Effector memory CD4-positive, alpha-beta T cell (primary cell): ENCODE results near the gene SPCS1.
"Not testable (repeated sequence)": the region's sequence is repeated elsewhere in the genome, so short reads cannot be mapped to it uniquely, and the experiment has no call there.

Source experiments
- DNase-seq, 3 donors: peaks; one replicate each; pipeline ENCODE4 v3.0.0-alpha.2; 2020
- H3K27ac ChIP-seq: 2 replicates; pipeline ENCODE4 v1.7.0; 2013; ENCODE audit warnings: mild to moderate bottlenecking, low read length, moderate library complexity; ENCODE audit not compliant: insufficient read depth, poor library complexity, severe bottlenecking
- H3K27me3 ChIP-seq: replicated peaks from 2 replicates; pipeline ENCODE4 v1.7.0; 2013; ENCODE audit warnings: mild to moderate bottlenecking, low read length; ENCODE audit not compliant: insufficient read depth, control insufficient read depth, poor library complexity, severe bottlenecking
- H3K36me3 ChIP-seq: 2 replicates; pipeline ENCODE4 v1.7.0; 2013; ENCODE audit warnings: mild to moderate bottlenecking, low read length, moderate library complexity; ENCODE audit not compliant: control insufficient read depth, insufficient read depth
- H3K4me1 ChIP-seq: 2 replicates; pipeline ENCODE4 v1.7.0; 2013; ENCODE audit warnings: low read length, mild to moderate bottlenecking; ENCODE audit not compliant: control insufficient read depth, insufficient read depth, poor library complexity, severe bottlenecking
- H3K4me3 ChIP-seq: 2 replicates; pipeline ENCODE4 v1.7.0; 2013; ENCODE audit warnings: low read length, low read depth, mild to moderate bottlenecking; ENCODE audit not compliant: insufficient read depth, poor library complexity, severe bottlenecking
- H3K9me3 ChIP-seq: 2 replicates; pipeline ENCODE4 v1.7.0; 2013; ENCODE audit warnings: mild to moderate bottlenecking, low read length, moderate library complexity; ENCODE audit not compliant: control insufficient read depth

The SPCS1 gene

DNA sequence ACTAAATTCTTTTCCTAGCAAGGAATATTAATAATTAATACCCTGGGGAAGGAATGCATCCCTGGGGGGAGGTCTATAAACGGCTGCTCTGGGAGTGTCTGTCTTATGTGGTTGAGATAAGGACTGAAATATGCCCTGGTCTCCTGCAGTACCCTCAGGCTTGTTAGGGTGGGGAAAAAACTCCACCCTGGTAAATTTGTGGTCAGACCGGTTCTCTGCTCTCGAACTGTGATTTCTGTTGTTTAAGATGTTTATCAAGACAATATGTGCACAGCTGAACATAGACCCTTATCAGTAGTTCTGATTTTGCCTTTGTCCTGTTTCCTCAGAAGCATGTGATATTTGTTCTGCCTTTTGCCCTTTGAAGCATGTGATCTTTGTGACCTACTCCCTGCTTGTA is 22.8 kb downstream of the SPCS1 start:
- peaks cover 22% of the 10 kb centered on the region for H3K36me3 ChIP-seq
- not testable (repeated sequence) for H3K27ac ChIP-seq, H3K4me1 ChIP-seq, H3K9me3 ChIP-seq, DNase-seq, H3K27me3 ChIP-seq, H3K4me3 ChIP-seq

DNA sequence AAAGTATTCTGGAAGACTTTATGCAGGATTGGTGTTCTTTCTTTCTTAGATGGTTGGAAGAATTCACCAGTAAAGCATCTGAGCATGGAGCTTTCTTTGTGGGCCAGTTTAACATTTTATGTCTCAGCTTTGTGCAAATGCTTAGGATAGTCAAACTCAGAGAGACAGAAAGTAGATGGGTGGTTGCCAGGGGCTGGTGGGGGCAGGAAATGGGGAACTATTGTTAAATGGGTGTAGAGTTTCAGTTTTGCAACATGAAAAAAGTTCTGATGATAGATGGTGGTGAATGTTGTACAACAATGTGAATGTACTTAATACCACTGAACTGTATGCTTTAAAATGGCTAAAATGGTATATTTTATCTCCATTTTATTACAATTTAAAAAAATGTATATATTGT is 24.8 kb downstream of the SPCS1 start:
- Histone ChIP-seq H3K27me3 (no peaks in the 10 kb centered on the region), H3K4me1 (no peaks in the 10 kb centered on the region), H3K9me3 (no peaks in the 10 kb centered on the region), H3K27ac (no peak overlapping the region), H3K36me3 (peaks cover 27% of the 10 kb centered on the region), H3K4me3 (no peak overlapping the region)
- no peak for DNase-seq

DNA sequence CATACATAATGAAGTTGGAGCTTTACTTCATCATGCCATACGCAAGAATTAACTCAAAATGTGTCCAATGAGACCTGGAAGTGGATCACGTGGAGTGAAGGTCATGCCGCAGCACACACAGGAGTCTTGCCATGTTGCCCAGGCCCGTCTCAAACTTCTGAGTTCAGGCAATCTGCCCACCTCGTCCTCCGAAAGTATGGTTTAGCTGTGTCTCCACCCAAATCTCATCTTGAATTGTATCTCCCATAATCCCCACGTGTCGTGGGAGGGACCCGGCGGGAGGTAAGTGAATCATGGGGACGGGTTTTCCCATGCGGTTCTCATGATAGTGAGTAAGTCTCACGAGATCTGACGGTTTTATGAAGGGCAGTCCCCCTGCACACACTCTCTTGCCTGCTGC is 25.7 kb downstream of the SPCS1 start:
- Histone ChIP-seq H3K27ac (no peak overlapping the region), H3K9me3 (no peaks in the 10 kb centered on the region), H3K4me1 (no peaks in the 10 kb centered on the region), H3K4me3 (no peak overlapping the region), H3K27me3 (no peaks in the 10 kb centered on the region), H3K36me3 (peaks cover 27% of the 10 kb centered on the region)
- no peak for DNase-seq

DNA sequence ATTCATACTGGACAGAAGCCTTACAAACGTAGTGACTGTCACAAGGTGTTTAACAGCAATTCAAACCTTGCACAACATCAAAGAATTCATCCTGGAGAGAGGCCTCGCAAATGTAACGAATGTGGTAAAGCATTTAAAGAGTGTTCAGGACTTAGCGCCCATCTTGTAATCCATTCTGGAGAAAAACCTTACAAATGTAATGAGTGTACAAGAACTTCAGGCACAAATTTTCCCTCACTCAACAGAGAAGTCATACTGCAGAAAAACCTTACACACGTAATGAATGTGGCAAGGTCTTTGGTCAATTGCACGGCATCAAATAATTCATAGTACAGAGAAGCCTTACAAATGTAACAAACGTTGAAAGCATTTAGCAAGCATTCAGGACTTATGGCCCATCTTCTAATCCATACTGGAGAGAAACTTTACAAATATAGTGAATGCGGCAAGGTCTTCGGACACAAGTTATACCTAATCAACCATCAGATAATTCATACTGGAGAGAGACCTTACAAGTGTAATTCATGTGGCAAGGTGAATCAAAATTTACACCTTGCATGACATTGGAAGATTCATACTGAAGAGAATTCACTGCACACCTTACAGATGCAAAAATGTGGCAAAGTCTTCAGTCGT is 27.5 kb downstream of the SPCS1 start:
- H3K27ac ChIP-seq = no peak overlapping the region
- no peaks in the 10 kb centered on the region for H3K4me1 ChIP-seq
- no peak for DNase-seq
- peaks cover 28% of the 10 kb centered on the region for H3K36me3 ChIP-seq
- H3K4me3 ChIP-seq = no peak overlapping the region
- H3K9me3 ChIP-seq = no peaks in the 10 kb centered on the region
- H3K27me3 ChIP-seq = no peaks in the 10 kb centered on the region

DNA sequence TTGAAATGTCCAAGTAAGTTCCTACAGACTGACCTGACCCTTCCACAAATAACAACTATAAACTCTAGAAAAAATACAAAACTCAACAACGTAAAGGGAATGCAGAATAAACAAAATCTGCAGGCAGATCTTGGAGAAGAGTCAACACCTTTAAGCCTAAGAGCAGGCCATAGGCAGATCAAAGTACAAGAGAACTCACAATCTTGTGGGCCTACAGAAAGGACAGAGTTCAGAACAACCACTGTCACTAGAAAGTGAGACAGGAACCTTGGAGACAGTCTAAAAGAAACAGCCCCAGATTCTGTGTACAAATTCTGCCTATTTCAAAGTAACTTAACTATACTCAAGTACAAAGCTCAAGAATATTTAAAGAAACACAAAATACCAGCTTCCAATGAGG is 33.8 kb downstream of the SPCS1 start:
- no peaks in the 10 kb centered on the region for H3K27me3 ChIP-seq
- peaks cover 31% of the 10 kb centered on the region for H3K36me3 ChIP-seq
- no peaks in the 10 kb centered on the region for H3K9me3 ChIP-seq
- H3K27ac ChIP-seq = no peak overlapping the region
- no peak for DNase-seq
- no peaks in the 10 kb centered on the region for H3K4me1 ChIP-seq
- H3K4me3 ChIP-seq = no peak overlapping the region

DNA sequence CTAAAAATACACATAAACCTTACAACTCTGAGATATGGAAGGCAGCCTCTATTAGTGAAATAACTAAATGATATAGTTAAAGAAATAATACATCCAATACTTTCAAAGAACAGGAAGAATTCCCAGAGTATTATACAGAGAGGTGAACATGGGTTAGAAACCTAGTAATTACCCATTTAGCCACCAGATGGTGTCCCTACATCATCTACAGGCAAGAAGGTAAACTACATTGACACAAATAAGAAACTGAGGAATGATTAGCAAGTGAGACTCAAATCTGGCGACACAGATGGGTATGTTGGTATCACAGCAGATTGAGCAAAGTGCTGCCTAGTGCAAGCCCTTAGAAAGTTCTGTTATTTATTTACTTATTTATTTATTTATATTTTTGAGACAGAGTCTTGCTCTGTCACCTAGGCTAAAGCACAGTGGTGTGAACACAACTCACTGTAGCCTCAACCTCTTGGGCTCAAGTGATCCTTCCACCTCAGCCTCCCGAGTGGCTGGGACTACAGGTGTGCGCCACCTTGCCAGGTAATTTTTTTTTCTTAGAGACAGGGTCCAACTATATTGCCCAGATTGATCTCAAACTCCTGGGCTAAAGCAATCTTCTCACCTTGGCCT is 36.6 kb downstream of the SPCS1 start:
- Histone ChIP-seq H3K27ac (no peak overlapping the region), H3K4me3 (no peak overlapping the region), H3K9me3 (no peaks in the 10 kb centered on the region), H3K27me3 (no peaks in the 10 kb centered on the region), H3K4me1 (no peaks in the 10 kb centered on the region), H3K36me3 (peaks cover 50% of the 10 kb centered on the region)
- no peak for DNase-seq

DNA sequence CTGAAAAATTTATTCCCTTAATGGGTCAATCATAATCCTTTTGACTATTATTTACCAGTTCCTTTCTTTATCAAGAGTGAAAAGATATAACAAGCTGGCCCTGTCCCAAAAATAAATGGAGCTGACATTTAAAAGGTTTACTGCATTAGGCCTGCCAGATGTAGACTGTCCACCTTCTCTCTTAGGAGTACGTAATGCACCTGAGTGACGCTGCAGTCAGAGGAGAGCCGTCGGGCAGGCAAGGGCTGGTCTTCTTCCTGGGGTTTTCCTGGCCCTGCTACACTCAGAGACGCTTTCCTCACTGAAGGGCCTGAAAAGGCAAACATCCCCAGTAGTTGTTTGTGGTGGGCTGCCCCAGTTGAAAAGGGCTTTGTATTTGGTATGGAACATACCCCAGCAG is 37.2 kb downstream of the SPCS1 start:
- Histone ChIP-seq H3K27ac (no peak overlapping the region), H3K9me3 (no peaks in the 10 kb centered on the region), H3K4me1 (no peaks in the 10 kb centered on the region), H3K27me3 (no peaks in the 10 kb centered on the region), H3K4me3 (no peak overlapping the region), H3K36me3 (peaks cover 50% of the 10 kb centered on the region)
- no peak for DNase-seq

DNA sequence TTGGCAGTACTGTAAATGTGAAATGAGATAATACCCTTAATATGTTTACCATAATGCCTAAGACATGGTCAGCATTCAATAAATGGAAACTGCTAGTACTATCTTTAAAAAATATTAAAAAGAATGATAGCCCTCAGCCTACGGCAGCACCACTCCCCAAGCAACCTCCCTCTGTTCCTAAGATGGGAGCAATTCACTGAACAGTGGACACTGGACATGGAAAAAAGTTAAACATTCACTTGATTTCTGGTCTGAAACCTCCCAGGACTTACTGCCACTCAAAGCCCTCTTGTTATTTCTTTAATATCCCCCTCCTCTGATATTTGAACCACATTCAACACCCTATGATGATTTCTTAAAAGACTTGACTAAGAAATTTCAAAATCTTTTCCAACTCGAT is 37.8 kb downstream of the SPCS1 start:
- Histone ChIP-seq H3K4me1 (no peaks in the 10 kb centered on the region), H3K4me3 (no peak overlapping the region), H3K9me3 (no peaks in the 10 kb centered on the region), H3K36me3 (peaks cover 50% of the 10 kb centered on the region), H3K27ac (no peak overlapping the region), H3K27me3 (no peaks in the 10 kb centered on the region)
- no peak for DNase-seq

DNA sequence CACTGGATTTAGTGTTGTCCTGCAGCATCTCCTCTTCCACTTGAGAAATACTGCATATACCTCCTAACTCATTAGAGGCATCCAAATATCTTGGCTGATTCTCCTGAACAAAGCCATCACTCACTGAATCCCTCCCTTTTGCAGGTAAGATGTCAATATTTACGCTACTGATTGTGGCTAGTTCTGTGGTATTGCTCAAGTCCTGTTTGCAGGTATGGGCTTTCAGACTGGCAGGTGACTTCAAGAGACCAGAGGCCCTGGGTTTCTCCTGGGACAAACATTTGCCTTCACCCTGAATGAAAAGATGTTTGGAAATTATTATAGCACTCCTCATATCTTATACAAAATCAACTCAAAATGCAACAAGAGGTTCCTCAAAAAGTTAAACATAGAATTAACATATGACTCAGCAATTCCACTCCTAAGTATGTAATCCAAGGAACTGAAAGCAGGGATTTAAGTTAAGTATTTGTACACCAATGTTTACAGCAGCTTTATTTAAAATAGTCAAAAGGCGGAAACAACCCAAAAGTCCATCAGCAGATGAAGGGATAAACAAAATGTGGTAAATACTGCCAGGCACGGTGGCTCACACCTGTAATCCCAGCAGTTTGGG is 46.2 kb downstream of the SPCS1 start:
- Histone ChIP-seq H3K27me3 (no peaks in the 10 kb centered on the region), H3K36me3 (peaks cover 25% of the 10 kb centered on the region), H3K4me3 (no peak overlapping the region), H3K9me3 (no peaks in the 10 kb centered on the region), H3K4me1 (no peaks in the 10 kb centered on the region), H3K27ac (no peak overlapping the region)
- no peak for DNase-seq

DNA sequence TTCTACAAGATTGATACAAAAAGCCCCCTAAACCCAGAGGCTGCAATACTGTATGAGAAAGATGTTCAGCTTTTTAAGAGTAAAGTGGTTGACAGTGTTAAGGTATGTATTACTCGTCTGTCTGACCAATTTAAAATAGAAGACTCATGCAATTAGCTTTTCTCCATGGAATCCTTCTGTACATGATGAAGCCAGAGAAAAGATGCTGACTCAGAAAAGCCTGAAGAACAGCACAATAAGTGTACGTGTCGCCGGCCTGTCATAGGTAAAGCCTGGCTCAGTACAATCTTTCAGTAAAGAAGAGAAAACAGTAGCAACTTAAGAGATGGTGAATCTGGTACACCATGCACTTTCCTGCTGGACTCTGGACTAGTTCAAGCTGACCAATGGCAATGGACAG is 48.5 kb downstream of the SPCS1 start:
- no peak for DNase-seq
- Histone ChIP-seq H3K9me3 (no peaks in the 10 kb centered on the region), H3K4me1 (no peaks in the 10 kb centered on the region), H3K36me3 (peaks cover 28% of the 10 kb centered on the region), H3K4me3 (no peak overlapping the region), H3K27me3 (no peaks in the 10 kb centered on the region), H3K27ac (no peak overlapping the region)
